NCI-H187 (cell line): ENCODE data around the gene RIF1.

Experiments
- DNase-seq, 2 experiments: peaks; one replicate each; lab custom pipeline; 2025; lab: John Stamatoyannopoulos, UW

RIF1 gene, protein sequence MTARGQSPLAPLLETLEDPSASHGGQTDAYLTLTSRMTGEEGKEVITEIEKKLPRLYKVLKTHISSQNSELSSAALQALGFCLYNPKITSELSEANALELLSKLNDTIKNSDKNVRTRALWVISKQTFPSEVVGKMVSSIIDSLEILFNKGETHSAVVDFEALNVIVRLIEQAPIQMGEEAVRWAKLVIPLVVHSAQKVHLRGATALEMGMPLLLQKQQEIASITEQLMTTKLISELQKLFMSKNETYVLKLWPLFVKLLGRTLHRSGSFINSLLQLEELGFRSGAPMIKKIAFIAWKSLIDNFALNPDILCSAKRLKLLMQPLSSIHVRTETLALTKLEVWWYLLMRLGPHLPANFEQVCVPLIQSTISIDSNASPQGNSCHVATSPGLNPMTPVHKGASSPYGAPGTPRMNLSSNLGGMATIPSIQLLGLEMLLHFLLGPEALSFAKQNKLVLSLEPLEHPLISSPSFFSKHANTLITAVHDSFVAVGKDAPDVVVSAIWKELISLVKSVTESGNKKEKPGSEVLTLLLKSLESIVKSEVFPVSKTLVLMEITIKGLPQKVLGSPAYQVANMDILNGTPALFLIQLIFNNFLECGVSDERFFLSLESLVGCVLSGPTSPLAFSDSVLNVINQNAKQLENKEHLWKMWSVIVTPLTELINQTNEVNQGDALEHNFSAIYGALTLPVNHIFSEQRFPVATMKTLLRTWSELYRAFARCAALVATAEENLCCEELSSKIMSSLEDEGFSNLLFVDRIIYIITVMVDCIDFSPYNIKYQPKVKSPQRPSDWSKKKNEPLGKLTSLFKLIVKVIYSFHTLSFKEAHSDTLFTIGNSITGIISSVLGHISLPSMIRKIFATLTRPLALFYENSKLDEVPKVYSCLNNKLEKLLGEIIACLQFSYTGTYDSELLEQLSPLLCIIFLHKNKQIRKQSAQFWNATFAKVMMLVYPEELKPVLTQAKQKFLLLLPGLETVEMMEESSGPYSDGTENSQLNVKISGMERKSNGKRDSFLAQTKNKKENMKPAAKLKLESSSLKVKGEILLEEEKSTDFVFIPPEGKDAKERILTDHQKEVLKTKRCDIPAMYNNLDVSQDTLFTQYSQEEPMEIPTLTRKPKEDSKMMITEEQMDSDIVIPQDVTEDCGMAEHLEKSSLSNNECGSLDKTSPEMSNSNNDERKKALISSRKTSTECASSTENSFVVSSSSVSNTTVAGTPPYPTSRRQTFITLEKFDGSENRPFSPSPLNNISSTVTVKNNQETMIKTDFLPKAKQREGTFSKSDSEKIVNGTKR (N-terminal part only)

DNA sequence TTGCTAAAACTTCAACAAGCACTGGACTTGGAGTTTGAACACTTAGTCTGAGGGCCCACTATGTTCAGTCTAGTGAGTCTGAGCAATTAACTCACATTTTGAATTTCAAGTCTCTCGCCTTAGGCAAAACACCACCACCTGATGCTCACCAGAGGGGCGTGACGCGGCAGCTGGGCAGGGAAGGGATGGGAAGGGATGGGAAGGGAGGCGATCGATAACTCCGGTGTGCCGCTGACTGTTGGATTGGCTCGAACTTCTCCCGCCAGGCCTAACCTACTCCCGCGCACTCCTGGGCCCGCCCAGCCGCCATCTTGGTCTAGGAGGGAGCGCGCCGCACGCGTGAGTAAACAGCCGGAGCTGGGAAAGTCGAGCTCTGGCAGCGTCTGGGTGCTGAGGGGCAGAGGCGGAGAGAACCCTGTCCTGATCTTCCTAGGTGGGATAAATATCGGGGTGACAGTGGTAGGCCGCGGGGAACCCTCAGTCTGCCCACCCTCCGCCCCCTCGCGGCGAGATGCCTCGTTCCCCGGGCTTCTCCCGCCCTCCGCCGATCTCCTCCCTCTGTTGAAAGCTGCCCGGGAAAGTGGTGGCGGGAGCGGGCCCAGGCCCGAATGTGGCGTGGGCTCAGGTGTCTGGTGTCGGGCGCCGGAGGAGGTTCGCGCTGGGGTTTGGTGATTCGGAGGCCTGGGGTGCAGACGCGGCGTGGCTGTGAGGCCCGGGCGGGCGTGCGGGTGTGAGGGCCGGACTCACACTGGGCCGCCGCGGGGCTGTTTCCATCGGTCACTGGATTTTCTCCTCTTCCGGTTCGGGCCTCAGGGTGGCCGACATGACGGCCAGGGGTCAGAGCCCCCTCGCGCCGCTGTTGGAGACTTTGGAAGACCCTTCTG, at the start of gene RIF1:
Gene RIF1, plus strand, starts transcription at position 302 of the 884 bp plus-strand sequence. Its CDS starts 522 bp downstream, at position 824.
- DNase-seq = peak; percentile 36 to 77

DNA sequence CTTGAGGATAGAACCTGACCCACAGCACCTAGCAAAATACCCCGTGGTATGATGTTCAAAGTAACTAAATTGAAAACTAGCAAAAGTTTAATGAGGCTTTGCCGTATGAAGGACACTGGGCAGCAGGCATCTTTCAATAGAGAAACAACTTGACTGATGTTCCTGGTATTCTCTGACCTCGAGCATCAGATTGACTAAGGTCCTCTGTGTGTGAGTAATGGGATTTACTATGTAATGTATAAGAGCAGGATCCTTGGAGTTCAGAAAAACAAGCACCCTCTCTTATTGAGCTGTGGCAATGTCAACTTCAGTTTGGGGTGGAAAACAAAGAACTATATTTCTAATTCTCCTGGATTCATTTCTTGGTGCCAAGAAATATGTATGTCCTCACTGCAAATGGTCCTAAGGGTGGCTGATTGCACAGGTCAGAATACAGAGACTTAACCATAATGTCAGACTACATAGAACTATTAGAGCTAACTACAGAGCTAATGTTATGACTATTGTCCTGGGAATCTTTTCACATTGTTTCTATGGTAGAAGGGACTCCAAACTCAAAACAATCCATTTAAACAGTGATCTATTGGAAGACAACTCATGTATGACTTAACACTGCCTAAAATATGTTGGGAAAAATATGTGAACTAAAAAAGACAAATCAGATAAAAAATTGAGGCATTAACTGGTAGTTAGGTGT, 47.9 kb upstream of the RIF1 start:
- DNase-seq = no peak

DNA sequence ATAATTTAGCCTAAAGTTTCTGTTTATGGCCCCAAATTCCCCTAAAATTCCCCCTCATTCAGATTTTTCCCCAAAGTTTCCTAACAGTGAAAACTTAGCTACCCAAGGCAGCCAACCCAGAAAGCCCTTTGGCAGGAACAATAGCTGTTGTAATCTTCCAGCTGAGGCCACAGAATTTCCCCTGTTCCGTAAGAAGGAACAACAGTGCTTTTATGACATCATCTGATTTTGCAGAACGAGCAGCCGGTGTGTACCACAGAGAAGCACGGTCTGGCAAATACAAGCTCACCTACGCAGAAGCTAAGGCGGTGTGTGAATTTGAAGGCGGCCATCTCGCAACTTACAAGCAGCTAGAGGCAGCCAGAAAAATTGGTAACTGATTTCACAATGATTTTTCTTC, 46.0 kb upstream of the RIF1 start:
- no peak for DNase-seq

DNA sequence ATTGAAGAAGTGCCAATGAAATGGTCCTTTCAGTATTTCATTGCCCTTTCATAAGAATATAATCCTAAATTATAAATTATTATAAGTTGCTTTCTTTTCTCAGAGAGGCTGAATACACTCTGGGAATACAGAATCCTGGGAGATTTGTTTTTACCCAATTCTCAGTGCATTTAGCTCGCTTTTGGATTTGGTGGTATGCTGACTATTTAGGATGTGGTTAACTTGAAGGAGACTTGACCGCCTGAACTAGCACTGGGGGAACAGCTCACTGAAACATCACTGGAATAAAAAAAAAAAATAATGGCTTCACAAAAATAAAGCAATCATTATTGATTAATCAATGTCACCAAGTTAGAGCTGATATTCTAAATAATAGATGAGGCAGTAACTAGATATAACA, 42.1 kb upstream of the RIF1 start:
- no peak for DNase-seq

DNA sequence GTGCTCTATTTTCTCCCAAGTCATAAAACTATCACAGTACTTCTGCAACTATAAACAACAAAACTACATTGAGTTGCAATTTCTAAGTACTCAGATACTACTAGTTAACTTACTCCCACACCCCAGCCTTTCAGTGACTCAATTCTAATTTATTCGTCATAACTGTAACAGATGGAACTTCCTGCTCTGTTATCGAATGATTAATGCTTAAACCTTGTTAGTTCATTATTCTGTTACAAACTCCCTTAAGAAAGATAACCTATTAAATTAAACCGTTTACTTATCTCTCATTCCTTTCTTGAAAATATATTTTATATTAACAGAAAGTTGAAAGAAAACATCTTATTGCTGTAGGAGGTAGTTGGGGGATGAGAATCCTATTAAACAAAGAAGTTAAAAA, 35.3 kb upstream of the RIF1 start:
- DNase-seq = no peak

DNA sequence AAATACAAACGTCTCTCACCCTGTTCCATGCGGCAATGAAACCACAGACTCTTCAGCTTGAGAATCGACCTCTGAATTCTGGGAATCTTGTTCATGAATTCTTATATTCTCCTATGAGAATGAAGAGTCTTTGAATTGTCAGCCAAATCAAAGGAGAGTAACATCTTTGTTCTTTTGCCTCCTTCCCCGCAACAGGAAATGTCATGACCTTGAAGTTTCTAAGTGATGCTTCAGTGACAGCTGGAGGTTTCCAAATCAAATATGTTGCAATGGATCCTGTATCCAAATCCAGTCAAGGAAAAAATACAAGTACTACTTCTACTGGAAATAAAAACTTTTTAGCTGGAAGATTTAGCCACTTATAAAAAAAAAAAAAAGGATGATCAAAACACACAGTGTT, 30.5 kb upstream of the RIF1 start:
- DNase-seq = no peak

DNA sequence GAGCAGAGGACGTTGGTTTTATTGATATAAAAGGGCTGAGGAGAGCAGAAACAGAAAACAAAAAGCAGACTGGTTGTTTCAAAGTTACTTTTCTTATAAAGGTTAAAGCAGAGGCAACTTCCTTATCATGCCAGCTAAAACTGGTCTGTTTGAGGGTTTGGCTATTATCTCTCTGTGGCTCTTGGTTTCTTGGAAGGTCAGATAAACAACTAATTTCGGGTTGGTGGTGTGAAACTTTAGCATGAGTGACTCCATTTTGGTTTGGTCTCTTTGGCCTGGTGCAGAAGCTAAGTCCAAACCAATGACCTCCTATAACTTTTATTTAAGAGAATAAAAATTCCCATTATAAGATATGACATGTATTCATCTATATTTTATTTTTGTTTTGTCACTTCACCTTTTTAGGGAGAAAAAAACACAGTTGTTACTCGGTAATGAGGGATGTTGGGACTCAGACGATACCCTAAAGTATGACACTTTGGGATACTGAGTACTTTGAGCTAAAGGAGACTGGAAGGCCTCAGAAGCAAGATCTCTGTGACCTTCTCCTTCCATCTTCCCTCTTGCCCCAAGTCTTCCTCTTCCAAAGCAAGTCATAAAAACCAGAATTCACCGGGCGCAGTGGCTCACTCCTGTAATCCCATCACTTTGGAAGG, 29.0 kb upstream of the RIF1 start:
- no peak for DNase-seq

DNA sequence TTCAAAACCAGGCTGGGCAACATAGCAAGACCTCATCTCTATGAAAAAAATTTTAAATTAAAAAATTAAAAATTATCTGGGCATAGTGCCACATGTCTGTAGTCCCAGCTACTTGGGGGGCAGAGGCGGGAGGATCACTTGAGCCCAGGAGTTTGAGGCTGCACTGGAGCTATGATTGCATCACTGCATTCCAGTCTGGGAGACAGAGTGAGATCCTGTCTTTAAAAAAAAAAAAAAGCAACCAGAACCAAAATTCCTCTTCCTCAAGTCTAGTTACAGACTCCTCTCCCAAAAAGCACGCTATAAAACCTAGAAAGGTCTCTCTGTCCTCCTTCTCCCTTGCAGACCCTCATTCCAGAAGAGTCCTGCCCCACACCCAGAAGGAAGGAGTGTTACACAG, 28.4 kb upstream of the RIF1 start:
- no peak for DNase-seq

DNA sequence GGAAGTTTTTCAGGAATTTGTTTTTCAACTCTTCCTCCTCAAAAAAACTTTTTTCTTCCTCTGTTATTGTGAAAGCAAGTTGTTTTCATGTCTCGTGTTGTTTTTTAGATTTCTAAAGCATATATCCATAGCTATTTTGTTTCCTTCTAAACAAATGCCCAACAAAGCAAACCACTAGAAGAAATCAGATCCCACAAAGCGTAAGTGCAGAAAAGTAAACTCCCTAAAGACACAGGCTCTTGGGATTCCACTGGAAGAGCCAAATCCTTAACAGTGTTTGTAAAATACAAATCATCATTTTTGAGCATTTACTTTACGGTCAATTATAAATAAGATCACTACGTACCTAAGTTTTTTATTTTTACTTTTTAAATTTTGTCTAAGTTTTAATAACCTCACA, 21.7 kb upstream of the RIF1 start:
- no peak for DNase-seq

DNA sequence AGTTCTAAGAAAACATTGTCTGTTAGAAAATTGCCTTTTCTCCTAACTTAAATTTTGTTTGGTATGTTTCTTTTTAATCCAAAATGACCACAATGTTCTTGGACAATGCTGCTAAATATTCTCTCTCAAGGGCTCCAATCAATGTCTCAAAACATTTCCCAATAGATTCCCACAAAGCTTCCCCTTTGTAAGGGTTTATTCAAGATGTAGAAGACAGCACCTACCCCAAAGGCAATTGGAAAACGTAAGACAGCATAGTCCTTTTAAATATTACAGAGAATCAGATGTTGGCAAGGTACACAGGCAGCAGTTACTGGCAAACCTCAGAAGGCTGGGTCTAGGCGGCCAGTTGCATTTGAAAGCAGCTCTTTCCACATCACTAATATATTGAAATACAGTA, 18.3 kb upstream of the RIF1 start:
- DNase-seq = no peak

DNA sequence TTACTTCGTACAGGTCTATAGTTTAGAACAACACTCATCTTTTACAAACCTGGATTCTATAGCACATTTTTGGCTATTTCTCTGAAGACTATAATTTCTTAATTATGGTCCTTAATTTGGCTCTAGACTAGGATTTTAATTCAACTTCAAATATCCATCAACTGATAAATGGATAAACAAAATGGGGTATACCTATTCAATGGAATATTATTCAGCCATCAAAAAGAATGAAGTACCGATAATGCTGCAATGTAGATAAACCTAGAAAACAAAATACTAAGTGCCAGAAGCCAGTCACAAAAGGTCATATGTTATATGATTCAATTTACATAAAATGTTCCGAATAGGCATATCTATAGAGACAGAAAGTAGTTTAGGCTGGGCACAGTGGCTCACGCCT, 15.2 kb upstream of the RIF1 start:
- DNase-seq = no peak

DNA sequence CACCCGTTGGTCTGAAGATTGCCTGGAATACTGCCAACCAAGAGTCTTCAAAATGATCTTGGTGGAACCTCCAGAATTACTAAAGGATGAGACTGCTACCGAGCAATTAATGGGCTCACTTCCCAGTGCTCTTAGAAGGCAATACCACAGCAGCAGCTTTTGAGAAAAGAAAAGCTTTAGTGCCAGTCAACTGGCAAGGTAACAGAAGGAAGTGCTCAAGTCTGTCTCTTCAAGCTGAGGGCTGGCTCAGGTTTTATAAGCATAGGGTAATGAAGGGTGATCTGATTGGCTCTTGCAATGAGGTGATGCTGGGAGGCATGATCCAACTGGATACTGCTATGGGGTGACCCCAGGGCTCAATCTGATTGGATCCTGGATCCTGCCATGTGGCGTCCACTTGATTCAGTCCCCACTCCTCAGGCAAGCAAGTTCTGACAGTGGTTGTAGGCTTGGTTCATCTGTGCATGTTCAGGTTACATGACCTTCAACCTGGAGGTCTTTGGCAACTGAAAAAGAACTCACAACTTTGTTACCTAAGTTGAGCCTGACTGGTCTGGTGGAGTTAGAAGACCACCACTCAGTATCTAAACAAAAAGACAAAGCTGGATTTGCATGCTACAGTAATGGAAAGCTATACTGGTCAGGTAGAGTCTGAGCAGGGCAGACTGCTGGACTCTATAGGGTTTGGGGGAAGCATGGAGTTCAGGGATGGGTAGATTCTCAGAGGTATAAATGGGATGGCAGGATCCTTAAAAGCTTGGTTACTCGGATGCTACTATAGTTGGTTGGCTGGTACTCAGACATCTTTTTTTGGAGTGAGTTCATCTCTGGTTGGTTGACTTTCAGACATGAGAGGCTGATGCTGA, 14.0 kb upstream of the RIF1 start:
- DNase-seq = no peak

DNA sequence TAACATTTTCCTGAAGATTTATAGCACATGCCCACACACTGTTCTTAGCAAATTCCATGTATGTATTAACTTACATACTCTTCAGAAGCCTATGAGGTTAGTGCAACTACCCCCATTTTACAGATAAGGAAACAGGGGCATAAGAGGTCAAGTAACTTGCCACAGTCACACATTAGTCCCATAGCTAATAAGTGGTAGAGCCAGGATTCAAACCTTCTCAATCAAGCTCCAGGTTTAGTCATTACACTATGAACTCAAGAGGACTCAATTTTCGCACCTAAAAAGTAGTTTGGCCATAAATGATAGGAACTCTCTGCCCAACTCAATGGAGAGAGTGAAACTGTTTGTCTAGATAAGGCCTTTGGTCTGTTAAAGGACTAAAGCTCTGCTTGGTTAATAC, 9.7 kb upstream of the RIF1 start:
- DNase-seq = no peak

DNA sequence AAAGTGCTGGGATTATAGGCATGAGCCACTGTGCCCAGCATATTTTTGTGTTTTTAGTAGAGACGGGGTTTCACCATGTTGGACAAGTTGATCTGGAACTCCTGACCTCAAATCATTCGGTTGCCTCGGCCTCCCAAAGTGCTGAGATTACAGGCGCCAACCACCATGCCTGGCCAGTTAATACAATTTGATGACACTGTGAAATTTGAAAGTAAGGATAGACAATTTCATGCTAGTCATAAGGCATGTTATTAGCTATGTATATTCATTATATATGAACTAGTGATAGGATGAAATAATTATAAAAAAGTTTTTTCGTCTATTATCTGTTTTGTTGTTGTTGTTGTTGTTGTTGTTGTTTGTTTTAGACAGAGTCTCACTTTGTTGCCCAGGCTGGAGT, 8.6 kb upstream of the RIF1 start:
- DNase-seq = no peak

DNA sequence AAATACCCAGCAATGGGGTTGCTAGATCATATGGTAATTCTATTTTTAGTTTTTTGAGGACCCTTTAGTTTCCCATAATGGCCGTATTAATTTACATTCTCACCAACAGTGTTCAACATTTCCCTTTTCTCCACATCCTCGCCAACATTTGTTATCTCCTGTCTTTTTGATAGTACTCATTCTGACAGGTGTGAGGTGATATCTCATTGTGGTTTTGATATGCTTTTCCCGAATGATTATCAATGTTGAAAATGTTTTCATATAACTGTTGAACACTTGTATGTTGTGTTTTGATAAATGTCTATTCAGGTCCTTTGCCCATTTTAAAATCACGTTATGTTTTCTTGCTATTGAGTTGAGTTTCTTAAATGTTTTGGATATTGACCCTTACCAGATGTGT, 5.8 kb upstream of the RIF1 start:
- DNase-seq = no peak

DNA sequence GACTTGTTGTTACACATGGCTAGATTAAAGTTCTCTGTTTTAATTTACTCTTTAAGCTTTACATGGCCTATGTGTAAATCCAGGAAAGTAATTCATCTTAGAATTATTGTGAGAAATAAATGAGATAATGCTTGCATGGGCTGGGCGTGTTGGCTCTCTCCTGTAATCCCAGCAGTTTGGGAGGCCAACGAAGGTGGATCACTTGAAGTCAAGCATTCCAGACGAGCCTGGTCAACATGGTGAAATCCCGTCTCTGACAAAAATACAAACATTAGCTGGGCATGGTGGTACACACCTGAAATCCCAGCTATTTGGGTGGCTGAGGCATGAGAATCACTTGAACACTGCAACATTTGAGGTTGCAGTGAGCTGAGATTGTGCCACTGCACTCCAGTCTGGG, 4.3 kb upstream of the RIF1 start:
- DNase-seq = no peak

DNA sequence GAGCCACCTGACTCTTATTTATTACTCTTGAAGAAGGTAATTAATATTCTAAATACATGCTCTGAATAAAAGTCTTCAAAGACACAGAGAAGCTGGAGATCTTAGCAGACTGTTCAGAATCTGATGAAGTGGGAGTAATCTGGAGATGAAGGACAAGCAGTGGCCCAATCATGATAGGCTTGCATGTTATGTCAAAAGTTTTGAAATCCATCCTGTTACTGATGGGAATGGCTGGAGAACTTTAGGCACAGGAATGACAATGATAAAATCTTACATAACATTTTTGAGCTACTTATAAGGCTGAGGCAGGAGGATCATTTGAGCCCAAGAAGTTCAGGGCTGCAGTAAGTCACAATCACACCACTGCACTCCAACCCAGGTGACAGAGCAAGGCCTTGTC, 2.4 kb upstream of the RIF1 start:
- DNase-seq = no peak

DNA sequence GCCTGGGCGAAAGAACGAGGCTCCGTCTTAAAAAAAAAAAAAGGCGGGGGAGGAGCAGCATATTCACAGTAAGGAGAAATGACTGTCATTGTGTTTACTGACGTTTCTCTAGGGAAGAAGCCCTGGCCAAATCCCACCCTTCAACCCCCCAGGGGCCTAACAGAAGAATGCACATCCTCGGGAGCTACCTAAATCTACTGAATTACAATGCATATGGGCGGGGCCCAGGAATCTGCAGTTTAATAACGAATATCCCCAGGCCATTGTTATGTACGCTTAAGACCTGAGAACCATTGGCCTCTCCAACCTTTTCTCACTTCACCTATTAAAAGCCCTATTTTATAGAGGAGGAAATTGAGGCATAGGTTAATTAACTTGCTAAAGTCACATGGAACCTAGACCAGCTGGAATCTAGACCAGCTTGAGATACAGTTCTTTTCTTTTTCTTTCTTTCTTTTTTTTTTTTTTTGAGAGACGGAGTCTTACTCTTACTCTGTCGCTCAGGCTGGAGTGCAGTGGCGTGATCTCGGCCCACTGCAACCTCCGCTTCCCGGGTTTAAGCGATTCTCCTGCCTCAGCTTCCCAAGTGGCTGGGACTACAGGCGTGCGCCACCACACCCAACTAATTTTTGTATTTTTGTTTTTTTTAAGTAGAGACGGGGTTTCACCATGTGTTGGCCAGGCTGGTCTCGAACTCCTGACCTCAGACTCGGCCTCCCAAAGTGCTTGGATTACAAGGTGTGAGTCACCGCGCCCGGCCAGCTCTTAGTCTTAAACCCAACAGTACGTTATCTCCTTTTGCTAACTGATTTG, 708 bp upstream of the RIF1 start:
- no peak for DNase-seq

DNA sequence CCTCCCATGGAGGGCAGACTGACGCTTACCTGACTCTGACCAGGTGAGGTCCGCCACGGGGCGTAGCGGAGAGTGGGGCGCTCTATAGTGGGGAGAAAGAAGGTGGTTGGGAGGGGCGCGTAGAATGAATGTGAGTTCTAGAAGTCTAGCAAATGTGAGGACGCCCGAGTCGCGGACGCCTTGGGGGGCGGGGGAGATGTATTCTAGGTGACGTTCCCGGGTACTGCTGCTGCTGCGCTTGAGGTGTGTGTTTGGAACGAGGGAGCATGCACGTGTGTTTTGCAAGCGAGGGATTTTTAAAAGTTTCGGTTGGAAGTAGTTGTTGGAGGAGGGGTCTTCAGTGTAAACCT, 758 bp downstream of the RIF1 start:
- DNase-seq = no peak
